Measurements from ENCODE around the gene ARX.

GRCh38 chrX:24955372-24955930 lies 60.3 kb downstream of the ARX start:
- TF ChIP-seq EZH2 (IDR thresholded peaks at IDR 0.05) (no peak), POLR2AphosphoS5 (IDR thresholded peaks at IDR 0.05; ENCODE audit: borderline replicate concordance, low read depth, low read length) (no peak)
